Measurements from ENCODE around the gene DCTN3. TPM values are rescaled to one million over a fixed set of nuclear protein-coding genes. Genes with fewer than 3 reads are reported as not detected.

The DCTN3 gene
- total and polyA plus RNA-seq, 2 donors (not counting 1 experiment from before 2014, with no cell fraction given), result 106 to 157 TPM

GRCh38 chr9:34574571-34574970 is 45.7 kb downstream of the DCTN3 start:
- TF ChIP-seq CTCF (conservative IDR thresholded peaks at IDR 0.05 in 1 of 2, IDR thresholded peaks at IDR 0.05 in 1 of 2; ENCODE audit: low read depth in 1 of 2, low read length in 2 of 2) (no peak), EZH2 (IDR thresholded peaks at IDR 0.05; ENCODE audit: low read length, missing control alignments) (no peak)
- Histone ChIP-seq H2AFZ (ENCODE audit: low read length) (no peak overlapping the region), H3K36me3 (ENCODE audit: control insufficient read depth, insufficient read depth, low read length) (no peaks in the 10 kb centered on the region), H3K4me3 (replicated peaks in 1 of 4; ENCODE audit: control extremely low read depth in 1 of 4, insufficient read depth in 1 of 4, low read depth in 3 of 4, low read length in 4 of 4) (no peak overlapping the region), H3K79me2 (ENCODE audit: control insufficient read depth, insufficient read depth, low read length) (no peaks in the 10 kb centered on the region), H3K4me1 (ENCODE audit: control insufficient read depth, extremely low read depth, insufficient read depth, low read length) (no peaks in the 10 kb centered on the region), H3K9ac (ENCODE audit: insufficient read depth, low read length) (no peak overlapping the region), H4K20me1 (ENCODE audit: control insufficient read depth, extremely low read depth, insufficient read depth, low read length) (no peaks in the 10 kb centered on the region), H3K4me2 (ENCODE audit: extremely low read depth, insufficient read depth, low read length) (no peak overlapping the region), H3K9me3 (ENCODE audit: control insufficient read depth, insufficient read depth, low read depth, low read length) (no peaks in the 10 kb centered on the region), H3K27ac (ENCODE audit: insufficient read depth, low read length) (no peak overlapping the region), H3K27me3 (ENCODE audit: control insufficient read depth, insufficient read depth, low read length) (peaks cover 31% of the 10 kb centered on the region)
- DNase-seq (ENCODE audit: low read depth in 2 of 2), result no peak

DNA sequence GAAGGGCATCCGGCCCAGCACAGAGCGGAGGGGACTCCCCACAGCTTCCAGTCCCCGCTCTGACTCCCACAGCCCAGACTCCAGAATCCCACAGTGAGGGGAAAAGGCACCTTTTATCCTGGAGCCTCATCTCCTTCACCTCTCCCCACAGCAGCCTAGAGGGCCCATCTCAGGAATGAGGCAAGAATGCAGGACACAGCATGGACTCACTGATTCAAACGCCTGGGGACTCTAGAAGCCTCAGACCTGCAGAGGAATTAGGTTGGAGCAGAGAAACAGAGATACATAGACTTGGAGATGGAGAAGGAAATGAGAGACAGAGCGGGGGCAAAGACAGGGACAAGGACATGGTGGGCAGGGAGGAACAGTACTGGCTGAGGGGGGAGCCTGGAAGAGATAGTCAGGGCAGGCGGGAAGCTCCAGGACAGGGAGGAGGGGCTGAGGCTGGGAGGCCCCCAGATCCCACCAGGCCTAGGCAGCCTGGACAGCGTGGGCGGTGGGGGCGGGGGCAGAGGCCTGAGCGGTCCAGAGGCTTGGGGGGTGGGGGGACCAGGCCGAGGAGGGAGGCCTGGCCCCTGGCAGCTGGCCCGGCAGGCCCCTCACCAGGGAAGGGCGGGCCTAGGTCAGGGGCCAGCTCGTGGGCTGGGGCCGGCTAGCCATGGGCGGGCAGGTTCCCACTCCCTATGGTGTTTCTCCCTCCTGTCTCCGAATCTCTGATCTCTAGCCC is 46.5 kb downstream of the DCTN3 start:
- no peaks in the 10 kb centered on the region for H3K36me3 ChIP-seq (ENCODE audit: control insufficient read depth, insufficient read depth, low read length)
- no peaks in the 10 kb centered on the region for H4K20me1 ChIP-seq (ENCODE audit: control insufficient read depth, extremely low read depth, insufficient read depth, low read length)
- no peak overlapping the region for H3K4me2 ChIP-seq (ENCODE audit: extremely low read depth, insufficient read depth, low read length)
- no peak overlapping the region for H3K9ac ChIP-seq (ENCODE audit: insufficient read depth, low read length)
- H2AFZ ChIP-seq (ENCODE audit: low read length), result no peak overlapping the region
- H3K27me3 ChIP-seq (ENCODE audit: control insufficient read depth, insufficient read depth, low read length), result peaks cover 29% of the 10 kb centered on the region
- H3K4me3 ChIP-seq (replicated peaks in 1 of 4; ENCODE audit: control extremely low read depth in 1 of 4, insufficient read depth in 1 of 4, low read depth in 3 of 4, low read length in 4 of 4), result no peak overlapping the region
- no peak overlapping the region for H3K27ac ChIP-seq (ENCODE audit: insufficient read depth, low read length)
- no peaks in the 10 kb centered on the region for H3K79me2 ChIP-seq (ENCODE audit: control insufficient read depth, insufficient read depth, low read length)
- TF ChIP-seq EZH2 (IDR thresholded peaks at IDR 0.05; ENCODE audit: low read length, missing control alignments) (no peak), CTCF (conservative IDR thresholded peaks at IDR 0.05 in 1 of 2, IDR thresholded peaks at IDR 0.05 in 1 of 2; ENCODE audit: low read depth in 1 of 2, low read length in 2 of 2) (no peak)
- H3K4me1 ChIP-seq (ENCODE audit: control insufficient read depth, extremely low read depth, insufficient read depth, low read length), result no peaks in the 10 kb centered on the region
- H3K9me3 ChIP-seq (ENCODE audit: control insufficient read depth, insufficient read depth, low read depth, low read length), result no peaks in the 10 kb centered on the region
- no peak for DNase-seq (ENCODE audit: low read depth in 2 of 2)

GRCh38 chr9:34572628-34573027 is 47.7 kb downstream of the DCTN3 start:
- Histone ChIP-seq H4K20me1 (ENCODE audit: control insufficient read depth, extremely low read depth, insufficient read depth, low read length) (no peaks in the 10 kb centered on the region), H3K9ac (ENCODE audit: insufficient read depth, low read length) (no peak overlapping the region), H3K4me1 (ENCODE audit: control insufficient read depth, extremely low read depth, insufficient read depth, low read length) (no peaks in the 10 kb centered on the region), H3K4me2 (ENCODE audit: extremely low read depth, insufficient read depth, low read length) (no peak overlapping the region), H3K9me3 (ENCODE audit: control insufficient read depth, insufficient read depth, low read depth, low read length) (no peaks in the 10 kb centered on the region), H3K27ac (ENCODE audit: insufficient read depth, low read length) (no peak overlapping the region), H2AFZ (ENCODE audit: low read length) (no peak overlapping the region), H3K27me3 (ENCODE audit: control insufficient read depth, insufficient read depth, low read length) (peaks cover 22% of the 10 kb centered on the region), H3K4me3 (replicated peaks in 1 of 4; ENCODE audit: control extremely low read depth in 1 of 4, insufficient read depth in 1 of 4, low read depth in 3 of 4, low read length in 4 of 4) (no peak overlapping the region), H3K79me2 (ENCODE audit: control insufficient read depth, insufficient read depth, low read length) (no peaks in the 10 kb centered on the region), H3K36me3 (ENCODE audit: control insufficient read depth, insufficient read depth, low read length) (no peaks in the 10 kb centered on the region)
- DNase-seq (ENCODE audit: low read depth in 2 of 2), result no peak
- no peak for TF ChIP-seq EZH2 (IDR thresholded peaks at IDR 0.05; ENCODE audit: low read length, missing control alignments)
- TF ChIP-seq CTCF (conservative IDR thresholded peaks at IDR 0.05 in 1 of 2, IDR thresholded peaks at IDR 0.05 in 1 of 2; ENCODE audit: low read depth in 1 of 2, low read length in 2 of 2), result no peak

All from fibroblast of lung (primary cell).